Activated T-cell treated with anti-CD3 and anti-CD28 coated beads, Interleukin-2, amount 50 U/mL, for 4 hours (primary cell): ENCODE results near the gene JADE1. TPM values are rescaled to one million over a fixed set of nuclear protein-coding genes. Genes with fewer than 3 reads are reported as not detected.

Experiments
- ATAC-seq, 2 donors: fragments of 200-7000 bp; cut with Tn5 transposase; one replicate each; pipeline ENCODE4 v1.10.0; 2021
- DNase-seq: peaks from one replicate; pipeline ENCODE4 v3.0.0-alpha.2; 2020
- H3K27me3 Mint-ChIP-seq: one replicate; pipeline ENCODE4 v1.8.0; 2021; ENCODE audit warnings: low read depth, mixed read lengths
- H3K36me3 Mint-ChIP-seq: one replicate; pipeline ENCODE4 v1.8.0; 2022; ENCODE audit warnings: mixed read lengths; ENCODE audit not compliant: insufficient read depth
- H3K4me1 Mint-ChIP-seq: one replicate; pipeline ENCODE4 v1.8.0; 2021; ENCODE audit warnings: low read depth, mixed read lengths
- H3K4me3 Mint-ChIP-seq: one replicate; pipeline ENCODE4 v1.8.0; 2021; ENCODE audit warnings: mild to moderate bottlenecking, moderate library complexity, mixed read lengths
- H3K9me3 Mint-ChIP-seq: one replicate; pipeline ENCODE4 v1.8.0; 2021; ENCODE audit warnings: mixed read lengths
- total RNA-seq, 3 donors: library from RNA; stranded (reverse); gene quantifications; one replicate each; pipeline ENCODE4 v1.2.1, GENCODE V29; 2021

The JADE1 gene
- 10 to 100 TPM; 30.0 to 40.5 (median 39.1) TPM for total RNA-seq

GRCh38 chr4:128809477-128810330 is at the start of gene JADE1:
TSS of gene JADE1 (plus strand) at chr4:128809700. CDS start at chr4:128831759, 22,059 bp downstream.
- ATAC-seq (peak; percentile 67), DNase-seq (peak; percentile 86)
- Mint-ChIP-seq H3K9me3 (no peaks in the 10 kb centered on the region), H3K27me3 (no peaks in the 10 kb centered on the region), H3K4me1 (peaks cover 16% of the 10 kb centered on the region), H3K36me3 (no peaks in the 10 kb centered on the region), H3K4me3 (peak within 1 kb of the TSS; percentile 91)

GRCh38 chr4:128766781-128767180 is 42.7 kb upstream of the JADE1 start:
- no peak for ATAC-seq
- H3K4me1 Mint-ChIP-seq: peaks cover 2% of the 10 kb centered on the region

GRCh38 chr4:128768373-128768996 is 41.0 kb upstream of the JADE1 start:
- ATAC-seq: no peak
- Mint-ChIP-seq H3K4me1 (peaks cover 2% of the 10 kb centered on the region), H3K27me3 (peaks cover 2% of the 10 kb centered on the region)

More at GRCh38 chr4:128766781-128767180, 42.7 kb upstream of the JADE1 start:
- H3K36me3 Mint-ChIP-seq: no peaks in the 10 kb centered on the region
- H3K4me3 Mint-ChIP-seq: no peak overlapping the region
- DNase-seq: no peak
- no peaks in the 10 kb centered on the region for H3K9me3 Mint-ChIP-seq
- peaks cover 2% of the 10 kb centered on the region for H3K27me3 Mint-ChIP-seq

GRCh38 chr4:128769011-128769410 is 40.5 kb upstream of the JADE1 start:
- Mint-ChIP-seq H3K27me3 (peaks cover 2% of the 10 kb centered on the region), H3K4me1 (peaks cover 2% of the 10 kb centered on the region), H3K9me3 (no peaks in the 10 kb centered on the region), H3K36me3 (no peaks in the 10 kb centered on the region), H3K4me3 (no peak overlapping the region)
- ATAC-seq: no peak
- DNase-seq: no peak

More at GRCh38 chr4:128768373-128768996, 41.0 kb upstream of the JADE1 start:
- H3K36me3 Mint-ChIP-seq: no peaks in the 10 kb centered on the region
- H3K9me3 Mint-ChIP-seq: no peaks in the 10 kb centered on the region
- no peak overlapping the region for H3K4me3 Mint-ChIP-seq
- DNase-seq: no peak

- Mint-ChIP-seq H3K27me3 (peaks cover 4% of the 10 kb centered on the region), H3K36me3 (no peaks in the 10 kb centered on the region), H3K4me1 (peaks cover 2% of the 10 kb centered on the region), H3K4me3 (no peak overlapping the region), H3K9me3 (no peaks in the 10 kb centered on the region)
- ATAC-seq (no peak), DNase-seq (no peak)
These were observed 38.7 kb upstream of the JADE1 start for GRCh38 chr4:128770807-128771206.

- peaks cover 6% of the 10 kb centered on the region for H3K27me3 Mint-ChIP-seq
- no peak for ATAC-seq
- peaks cover 2% of the 10 kb centered on the region for H3K4me1 Mint-ChIP-seq
- H3K4me3 Mint-ChIP-seq: no peak overlapping the region
- no peaks in the 10 kb centered on the region for H3K9me3 Mint-ChIP-seq
- H3K36me3 Mint-ChIP-seq: no peaks in the 10 kb centered on the region
- no peak for DNase-seq
These were observed 34.0 kb upstream of the JADE1 start for GRCh38 chr4:128775477-128775876.

- no peaks in the 10 kb centered on the region for H3K4me1 Mint-ChIP-seq
- H3K36me3 Mint-ChIP-seq: no peaks in the 10 kb centered on the region
- DNase-seq (no peak), ATAC-seq (no peak)
- peaks cover 6% of the 10 kb centered on the region for H3K27me3 Mint-ChIP-seq
- no peak overlapping the region for H3K4me3 Mint-ChIP-seq
- H3K9me3 Mint-ChIP-seq: no peaks in the 10 kb centered on the region
These were observed 33.6 kb upstream of the JADE1 start for GRCh38 chr4:128775916-128776315.

- Mint-ChIP-seq H3K9me3 (no peaks in the 10 kb centered on the region), H3K4me3 (no peak overlapping the region), H3K4me1 (no peaks in the 10 kb centered on the region), H3K27me3 (peaks cover 6% of the 10 kb centered on the region), H3K36me3 (no peaks in the 10 kb centered on the region)
- no peak for DNase-seq
- no peak for ATAC-seq
These were observed 32.7 kb upstream of the JADE1 start for GRCh38 chr4:128776794-128777216.

- H3K27me3 Mint-ChIP-seq: peaks cover 5% of the 10 kb centered on the region
- no peak overlapping the region for H3K4me3 Mint-ChIP-seq
- no peaks in the 10 kb centered on the region for H3K4me1 Mint-ChIP-seq
- DNase-seq: no peak
- no peaks in the 10 kb centered on the region for H3K36me3 Mint-ChIP-seq
- no peaks in the 10 kb centered on the region for H3K9me3 Mint-ChIP-seq
- ATAC-seq: no peak
These were observed 28.8 kb upstream of the JADE1 start for GRCh38 chr4:128780688-128781087.

GRCh38 chr4:128782076-128782715 is 27.3 kb upstream of the JADE1 start:
- Mint-ChIP-seq H3K4me3 (no peak overlapping the region), H3K9me3 (no peaks in the 10 kb centered on the region), H3K4me1 (no peaks in the 10 kb centered on the region), H3K36me3 (no peaks in the 10 kb centered on the region), H3K27me3 (no peaks in the 10 kb centered on the region)
- DNase-seq: peak; percentile 53
- ATAC-seq: peak; percentile 66 to 74

GRCh38 chr4:128782875-128783614 is 26.5 kb upstream of the JADE1 start:
- ATAC-seq (no peak), DNase-seq (no peak)
- H3K9me3 Mint-ChIP-seq: no peaks in the 10 kb centered on the region
- H3K4me1 Mint-ChIP-seq: no peaks in the 10 kb centered on the region
- no peaks in the 10 kb centered on the region for H3K36me3 Mint-ChIP-seq
- no peak overlapping the region for H3K4me3 Mint-ChIP-seq
- H3K27me3 Mint-ChIP-seq: no peaks in the 10 kb centered on the region

- Mint-ChIP-seq H3K4me1 (no peaks in the 10 kb centered on the region), H3K36me3 (no peaks in the 10 kb centered on the region), H3K4me3 (no peak overlapping the region), H3K9me3 (no peaks in the 10 kb centered on the region), H3K27me3 (peaks cover 4% of the 10 kb centered on the region)
- DNase-seq (no peak), ATAC-seq (no peak)
These were observed 21.8 kb upstream of the JADE1 start for GRCh38 chr4:128787509-128788311.

GRCh38 chr4:128793859-128794672 is 15.4 kb upstream of the JADE1 start:
- H3K4me1 Mint-ChIP-seq: no peaks in the 10 kb centered on the region
- no peaks in the 10 kb centered on the region for H3K36me3 Mint-ChIP-seq

More at GRCh38 chr4:128793859-128794672, 15.4 kb upstream of the JADE1 start:
- ATAC-seq: no peak
- Mint-ChIP-seq H3K4me3 (no peak overlapping the region), H3K9me3 (no peaks in the 10 kb centered on the region), H3K27me3 (peaks cover 2% of the 10 kb centered on the region)
- DNase-seq: no peak
